HepG2 (cell line): Measurements from ENCODE around the gene ARPC5. TPM values are rescaled to one million over a fixed set of nuclear protein-coding genes. Genes with fewer than 3 reads are reported as not detected.

Source experiments
- ATAC-seq: fragments of 200-7000 bp; cut with Tn5 transposase; 3 replicates; pipeline ENCODE4 v1.9.1; 2020; ENCODE audit warnings: mild to moderate bottlenecking, moderate library complexity
- BruUV-seq: library from RNA; stranded (reverse); fragments of 400-500 nt; replicated peaks from 2 replicates; lab custom pipeline; 2021; lab: Mats Ljungman, UMichigan
- CTCF ChIA-PET: fragments of 300-600 bp; formaldehyde crosslinking; extraction: SDS; loops from one replicate; lab custom pipeline; 2021; ENCODE audit warnings: low total read pairs, inconsistent platforms, low intra/inter-chr PET ratio; lab: Yijun Ruan, JAX
- POLR2A ChIA-PET: fragments of 350-600 bp; sonication (Branson Sonifier 250); formaldehyde crosslinking; loops from one replicate; lab custom pipeline; 2020; ENCODE audit warnings: antibody characterized with exemption, inconsistent platforms; lab: Yijun Ruan, JAX
- DNase-seq: peaks from one replicate; pipeline ENCODE4 v3.0.0-alpha.2; 2015; ENCODE audit warnings: low spot score
- FAIRE-seq: peaks from 3 replicates; lab custom pipeline; 2011; peaks lifted over from hg19 to GRCh38; lab: Jason Lieb, UNC
- H2AFZ ChIP-seq: one replicate; pipeline ENCODE4 v1.6.1; 2011; ENCODE audit warnings: low read length, inconsistent platforms
- H3K27ac ChIP-seq: fragments of 300-600 bp; 3 replicates; pipeline ENCODE4 v1.8.0; 2011; ENCODE audit warnings: mixed run types, mild to moderate bottlenecking, mixed read lengths, low read length, inconsistent platforms; ENCODE audit not compliant: insufficient read depth; ENCODE audit errors: extremely low read length
- H3K27me3 ChIP-seq, 2 experiments: fragments of 200-600 bp in 1 of 2; 2 replicates in 1 of 2; 3 replicates in 1 of 2; pipeline versions ENCODE4 v1.6.0 to v1.8.0; 2011; ENCODE audit warnings: low read length in 2 of 2, mild to moderate bottlenecking in 2 of 2, moderate library complexity in 2 of 2, inconsistent platforms in 1 of 2; ENCODE audit not compliant: insufficient read depth in 2 of 2, control insufficient read depth in 1 of 2
- H3K36me3 ChIP-seq, 2 experiments: fragments of 200-600 bp in 1 of 2; replicated peaks in 1 of 2; 2 replicates in 1 of 2; 3 replicates in 1 of 2; pipeline versions ENCODE4 v1.5.1 to v1.8.0; 2011; ENCODE audit warnings: low read length in 2 of 2, inconsistent platforms in 1 of 2; ENCODE audit not compliant: insufficient read depth in 2 of 2, control insufficient read depth in 1 of 2
- H3K4me1 ChIP-seq: 2 replicates; pipeline ENCODE4 v1.5.1; 2012; ENCODE audit warnings: low read length, inconsistent platforms; ENCODE audit not compliant: insufficient read depth
- H3K4me2 ChIP-seq: 2 replicates; pipeline ENCODE4 v1.6.0; 2011; ENCODE audit warnings: low read depth, low read length, inconsistent platforms
- H3K4me3 ChIP-seq, 3 experiments: fragments of 200-600 bp in 1 of 3; sonication (generic), shearing (Covaris generic) in 1 of 3; replicated peaks in 1 of 3; 2 replicates each; pipeline ENCODE4 v1.5.1; 2011 to 2016; ENCODE audit warnings: low read length in 3 of 3, inconsistent platforms in 2 of 3, low read depth in 2 of 3, mild to moderate bottlenecking in 2 of 3, control low read depth in 1 of 3, mixed read lengths in 1 of 3; ENCODE audit not compliant: insufficient read depth in 1 of 3
- H3K79me2 ChIP-seq: one replicate; pipeline ENCODE4 v1.6.1; 2011; ENCODE audit warnings: low read length, inconsistent platforms; ENCODE audit not compliant: insufficient read depth
- H3K9ac ChIP-seq: 2 replicates; pipeline ENCODE4 v1.6.0; 2011; ENCODE audit warnings: mild to moderate bottlenecking, low read depth, low read length, inconsistent platforms; ENCODE audit not compliant: insufficient read depth
- H3K9me3 ChIP-seq: 2 replicates; pipeline ENCODE4 v1.5.1; 2012; ENCODE audit warnings: mild to moderate bottlenecking, low read length
- H4K20me1 ChIP-seq: 2 replicates; pipeline ENCODE4 v1.6.0; 2011; ENCODE audit warnings: inconsistent platforms, mild to moderate bottlenecking, low read length, moderate library complexity; ENCODE audit not compliant: insufficient read depth
- ADNP ChIP-seq: sonication (generic); formaldehyde crosslinking; IDR thresholded peaks from 2 replicates; pipeline ENCODE4 v1.4.0; 2020; ENCODE audit warnings: missing genetic modification reagents
- CENPT ChIP-seq: sonication (generic); formaldehyde crosslinking; IDR thresholded peaks from 2 replicates; pipeline ENCODE4 v1.8.0; 2022; ENCODE audit warnings: low read depth, mild to moderate bottlenecking, moderate library complexity, missing genetic modification reagents
- MLLT10 ChIP-seq: sonication (generic); formaldehyde crosslinking; IDR thresholded peaks from 2 replicates; pipeline ENCODE4 v1.4.0; 2020; ENCODE audit warnings: missing genetic modification reagents
- ZFX ChIP-seq: sonication (generic); formaldehyde crosslinking; IDR thresholded peaks from 2 replicates; pipeline ENCODE4 v1.4.0; 2020; ENCODE audit warnings: mild to moderate bottlenecking, low read depth, missing genetic modification reagents, moderate library complexity
- ZNF562 ChIP-seq: sonication (generic); formaldehyde crosslinking; IDR thresholded peaks from 2 replicates; pipeline ENCODE4 v1.8.0; 2022; ENCODE audit warnings: missing genetic modification reagents, borderline replicate concordance
- WGBS: methylation state at CpG from one replicate; pipeline ENCODE4 v1.1.6; 2017; ENCODE audit warnings: low lambda C conversion rate; 5-methylcytosine and 5-hydroxymethylcytosine counted together
- in situ Hi-C: cut with HindIII; loops from 2 replicates; pipeline ENCODE4 v1.10.0; 2017; ENCODE audit warnings: low pct_unique_long_range_greater_than_20kb; ENCODE audit not compliant: extremely low pct_ligation_motif_present
- intact Hi-C: fragments of 100-400 bp; cut with micrococcal nuclease; formaldehyde crosslinking; loops from one replicate; pipeline ENCODE4 v1.10.0; 2022; ENCODE audit not compliant: unreplicated experiment
- polyA plus RNA-seq, 8 experiments: library from polyadenylated mRNA; depleted of rRNA in 3 of 8; stranded (reverse) in 7 of 8; unstranded in 1 of 8; fragments of >200 nt; fragmentation: Illumina TruSeq in 4 of 8; extraction: Trizol in 4 of 8; gene quantifications; 2 replicates each; pipeline versions ENCODE4 v1.2.1 to v1.2.3, GENCODE V29; 2011 to 2016; ENCODE audit warnings: low read depth in 4 of 8, missing spikeins in 1 of 8, mixed read lengths in 1 of 8; ENCODE audit not compliant: insufficient read depth in 1 of 8
- total RNA-seq, 5 experiments: library from RNA; depleted of rRNA; stranded (reverse); fragments of >200 nt; fragmentation: Illumina TruSeq; extraction: Trizol; gene quantifications; 2 replicates each; pipeline ENCODE4 v1.2.3, GENCODE V29; 2016; ENCODE audit warnings: low read depth in 1 of 5
- TF ChIP-seq, protein P1 (sequence below): IDR thresholded peaks from 2 replicates; pipeline ENCODE4 v1.6.1; 2016
- TF ChIP-seq, protein P2 (sequence below): fragments of 450-650 bp; IDR thresholded peaks from 2 replicates; pipeline ENCODE4 v1.6.1; 2016
- TF ChIP-seq, protein P3 (sequence below): sonication (generic); formaldehyde crosslinking; IDR thresholded peaks from 2 replicates; pipeline ENCODE4 v1.4.0; 2020; ENCODE audit warnings: missing genetic modification reagents, mild to moderate bottlenecking, borderline replicate concordance
- TF ChIP-seq, protein P4 (sequence below): sonication (generic); formaldehyde crosslinking; conservative IDR thresholded peaks from 2 replicates; pipeline ENCODE4 v1.8.0; 2022; ENCODE audit warnings: mild to moderate bottlenecking, moderate library complexity, missing genetic modification reagents
- TF ChIP-seq, protein P5 (sequence below): IDR thresholded peaks from 2 replicates; pipeline ENCODE4 v1.6.1; 2016; ENCODE audit warnings: missing biosample characterization, missing genetic modification reagents, low read depth

The ARPC5 gene
- total and polyA plus RNA-seq, 2 of the 13 experiments (the other 11 are each of a cell fraction or from before 2014, with no cell fraction given), result 48.4 to 106 TPM

DNA sequence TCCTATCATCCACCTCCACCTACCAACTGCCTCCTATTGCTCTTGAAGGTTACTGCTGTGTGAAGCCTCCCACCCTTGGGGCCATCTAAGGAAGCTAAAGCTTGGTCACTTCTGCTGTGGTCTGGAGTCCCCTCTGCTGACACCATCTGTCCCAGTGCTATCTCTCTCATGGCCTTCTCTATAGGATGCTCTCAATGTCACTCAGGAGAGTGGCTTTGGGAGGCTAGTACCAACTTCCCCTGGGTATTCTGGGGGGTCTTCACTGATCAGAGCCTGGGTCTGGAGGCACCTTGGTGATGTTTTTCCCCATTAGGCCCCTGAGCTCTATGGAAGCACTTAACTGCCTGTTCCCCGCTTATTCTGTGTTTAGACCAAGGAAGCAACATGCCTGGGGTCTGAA, 33.1 kb downstream of the ARPC5 start:
- in situ Hi-C loops, result no loop called here

DNA sequence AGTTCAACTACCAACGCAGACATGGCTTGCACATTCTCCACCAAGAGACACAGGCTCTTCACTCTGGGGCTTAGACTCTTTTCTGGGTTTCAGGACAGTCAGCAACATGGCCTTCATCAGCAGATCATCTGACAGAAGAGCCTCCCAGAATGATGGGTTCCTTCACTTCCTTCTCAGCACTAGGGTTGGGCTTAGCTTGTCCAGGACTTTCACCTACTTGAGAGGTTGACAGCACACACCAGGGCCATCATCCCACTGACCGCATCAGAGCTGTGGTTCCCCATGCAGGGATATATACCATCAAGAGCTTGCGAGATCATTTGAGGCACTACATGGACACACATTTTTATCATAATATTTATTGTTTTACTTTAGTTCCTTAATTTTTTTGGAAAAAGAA, 34.9 kb downstream of the ARPC5 start:
- H3K36me3 ChIP-seq, result no peaks in the 10 kb centered on the region
- BruUV-seq, result no TSS peak
- intact Hi-C loops, result no loop called here
- H3K9ac ChIP-seq, result no peak overlapping the region
- H3K9me3 ChIP-seq, result no peaks in the 10 kb centered on the region
- H3K4me3 ChIP-seq, result no peak overlapping the region
- ATAC-seq, result no peak
- no peaks in the 10 kb centered on the region for H4K20me1 ChIP-seq
- no peaks in the 10 kb centered on the region for H3K79me2 ChIP-seq
- peaks cover 23% of the 10 kb centered on the region for H3K4me1 ChIP-seq
- peaks cover 0 to 14% of the 10 kb centered on the region in 2 experiments; a peak in 1 of 5 replicates for H3K27me3 ChIP-seq
- no peak for DNase-seq
- H2AFZ ChIP-seq, result no peak overlapping the region
- no peak overlapping the region for H3K4me2 ChIP-seq
- CTCF ChIA-PET, result no interaction called here
- POLR2A ChIA-PET, result no interaction called here
- no peak for FAIRE-seq
- no peak overlapping the region for H3K27ac ChIP-seq
- in situ Hi-C loops, result no loop called here
- 86% methylated on average over 3 of the region's 3 CpGs for WGBS
- TF ChIP-seq, protein P1, sequence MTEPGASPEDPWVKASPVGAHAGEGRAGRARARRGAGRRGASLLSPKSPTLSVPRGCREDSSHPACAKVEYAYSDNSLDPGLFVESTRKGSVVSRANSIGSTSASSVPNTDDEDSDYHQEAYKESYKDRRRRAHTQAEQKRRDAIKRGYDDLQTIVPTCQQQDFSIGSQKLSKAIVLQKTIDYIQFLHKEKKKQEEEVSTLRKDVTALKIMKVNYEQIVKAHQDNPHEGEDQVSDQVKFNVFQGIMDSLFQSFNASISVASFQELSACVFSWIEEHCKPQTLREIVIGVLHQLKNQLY (CRISPR knock-in tag), result no peak
- TF ChIP-seq, protein P2, sequence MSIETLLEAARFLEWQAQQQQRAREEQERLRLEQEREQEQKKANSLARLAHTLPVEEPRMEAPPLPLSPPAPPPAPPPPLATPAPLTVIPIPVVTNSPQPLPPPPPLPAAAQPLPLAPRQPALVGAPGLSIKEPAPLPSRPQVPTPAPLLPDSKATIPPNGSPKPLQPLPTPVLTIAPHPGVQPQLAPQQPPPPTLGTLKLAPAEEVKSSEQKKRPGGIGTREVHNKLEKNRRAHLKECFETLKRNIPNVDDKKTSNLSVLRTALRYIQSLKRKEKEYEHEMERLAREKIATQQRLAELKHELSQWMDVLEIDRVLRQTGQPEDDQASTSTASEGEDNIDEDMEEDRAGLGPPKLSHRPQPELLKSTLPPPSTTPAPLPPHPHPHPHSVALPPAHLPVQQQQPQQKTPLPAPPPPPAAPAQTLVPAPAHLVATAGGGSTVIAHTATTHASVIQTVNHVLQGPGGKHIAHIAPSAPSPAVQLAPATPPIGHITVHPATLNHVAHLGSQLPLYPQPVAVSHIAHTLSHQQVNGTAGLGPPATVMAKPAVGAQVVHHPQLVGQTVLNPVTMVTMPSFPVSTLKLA, result no peak
- TF ChIP-seq, protein P3, sequence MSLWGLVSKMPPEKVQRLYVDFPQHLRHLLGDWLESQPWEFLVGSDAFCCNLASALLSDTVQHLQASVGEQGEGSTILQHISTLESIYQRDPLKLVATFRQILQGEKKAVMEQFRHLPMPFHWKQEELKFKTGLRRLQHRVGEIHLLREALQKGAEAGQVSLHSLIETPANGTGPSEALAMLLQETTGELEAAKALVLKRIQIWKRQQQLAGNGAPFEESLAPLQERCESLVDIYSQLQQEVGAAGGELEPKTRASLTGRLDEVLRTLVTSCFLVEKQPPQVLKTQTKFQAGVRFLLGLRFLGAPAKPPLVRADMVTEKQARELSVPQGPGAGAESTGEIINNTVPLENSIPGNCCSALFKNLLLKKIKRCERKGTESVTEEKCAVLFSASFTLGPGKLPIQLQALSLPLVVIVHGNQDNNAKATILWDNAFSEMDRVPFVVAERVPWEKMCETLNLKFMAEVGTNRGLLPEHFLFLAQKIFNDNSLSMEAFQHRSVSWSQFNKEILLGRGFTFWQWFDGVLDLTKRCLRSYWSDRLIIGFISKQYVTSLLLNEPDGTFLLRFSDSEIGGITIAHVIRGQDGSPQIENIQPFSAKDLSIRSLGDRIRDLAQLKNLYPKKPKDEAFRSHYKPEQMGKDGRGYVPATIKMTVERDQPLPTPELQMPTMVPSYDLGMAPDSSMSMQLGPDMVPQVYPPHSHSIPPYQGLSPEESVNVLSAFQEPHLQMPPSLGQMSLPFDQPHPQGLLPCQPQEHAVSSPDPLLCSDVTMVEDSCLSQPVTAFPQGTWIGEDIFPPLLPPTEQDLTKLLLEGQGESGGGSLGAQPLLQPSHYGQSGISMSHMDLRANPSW, result no peak
- TF ChIP-seq CENPT (CRISPR knock-in tag) (no peak), ADNP (no peak)
- TF ChIP-seq, protein P4, sequence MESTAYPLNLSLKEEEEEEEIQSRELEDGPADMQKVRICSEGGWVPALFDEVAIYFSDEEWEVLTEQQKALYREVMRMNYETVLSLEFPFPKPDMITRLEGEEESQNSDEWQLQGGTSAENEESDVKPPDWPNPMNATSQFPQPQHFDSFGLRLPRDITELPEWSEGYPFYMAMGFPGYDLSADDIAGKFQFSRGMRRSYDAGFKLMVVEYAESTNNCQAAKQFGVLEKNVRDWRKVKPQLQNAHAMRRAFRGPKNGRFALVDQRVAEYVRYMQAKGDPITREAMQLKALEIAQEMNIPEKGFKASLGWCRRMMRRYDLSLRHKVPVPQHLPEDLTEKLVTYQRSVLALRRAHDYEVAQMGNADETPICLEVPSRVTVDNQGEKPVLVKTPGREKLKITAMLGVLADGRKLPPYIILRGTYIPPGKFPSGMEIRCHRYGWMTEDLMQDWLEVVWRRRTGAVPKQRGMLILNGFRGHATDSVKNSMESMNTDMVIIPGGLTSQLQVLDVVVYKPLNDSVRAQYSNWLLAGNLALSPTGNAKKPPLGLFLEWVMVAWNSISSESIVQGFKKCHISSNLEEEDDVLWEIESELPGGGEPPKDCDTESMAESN (CRISPR knock-in tag), result no peak

More for the DNA sequence above, 33.1 kb downstream of the ARPC5 start:
- no TSS peak for BruUV-seq
- Histone ChIP-seq H3K9ac (no peak overlapping the region), H3K27me3 (0 out of 5 replicates have a peak, but pooled peaks cover 0 to 3% of the 10 kb centered on the region in 2 experiments), H3K36me3 (no peaks in the 10 kb centered on the region), H3K4me3 (no peak overlapping the region), H4K20me1 (no peaks in the 10 kb centered on the region), H3K4me1 (peaks cover 23% of the 10 kb centered on the region), H2AFZ (no peak overlapping the region), H3K79me2 (no peaks in the 10 kb centered on the region), H3K4me2 (peak overlapping the region; percentile 52; the same call in 1 of the 2 replicates), H3K27ac (peak overlapping the region; percentile 29), H3K9me3 (no peaks in the 10 kb centered on the region)
- ChIA-PET POLR2A (no interaction called here), CTCF (no interaction called here)
- FAIRE-seq (no peak), DNase-seq (no peak), ATAC-seq (peak; percentile 13; the same call in 1 of the 3 replicates)
- intact Hi-C loops, result no loop called here
- TF ChIP-seq, protein P5, sequence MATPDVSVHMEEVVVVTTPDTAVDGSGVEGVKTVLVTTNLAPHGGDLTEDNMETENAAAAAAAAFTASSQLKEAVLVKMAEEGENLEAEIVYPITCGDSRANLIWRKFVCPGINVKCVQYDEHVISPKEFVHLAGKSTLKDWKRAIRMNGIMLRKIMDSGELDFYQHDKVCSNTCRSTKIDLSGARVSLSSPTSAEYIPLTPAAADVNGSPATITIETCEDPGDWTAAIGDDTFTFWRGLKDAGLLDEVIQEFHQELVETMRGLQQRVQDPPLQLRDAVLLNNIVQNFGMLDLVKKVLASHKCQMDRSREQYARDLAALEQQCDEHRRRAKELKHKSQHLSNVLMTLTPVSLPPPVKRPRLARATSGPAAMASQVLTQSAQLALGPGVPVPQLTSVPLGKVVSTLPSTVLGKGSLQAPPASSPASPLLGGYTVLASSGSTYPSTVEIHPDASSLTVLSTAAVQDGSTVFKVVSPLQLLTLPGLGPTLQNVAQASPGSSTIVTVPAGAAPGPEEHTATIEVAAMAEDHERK (CRISPR knock-in tag), result no peak
- TF ChIP-seq ZFX (CRISPR knock-in tag), result no peak
- TF ChIP-seq MLLT10 (CRISPR knock-in tag), result no peak
- no peak for TF ChIP-seq ZNF562
- WGBS, result 67% methylated on average over 1 of the region's 1 CpG
